Hepatocyte (in vitro differentiated cells): ENCODE data around the gene ETV3. TPM values are rescaled to one million over a fixed set of nuclear protein-coding genes. Genes with fewer than 3 reads are reported as not detected.

Experiments
- DNase-seq: peaks from one replicate; pipeline ENCODE4 v3.0.0-alpha.2; 2016; ENCODE audit warnings: low spot score
- H2AFZ ChIP-seq: fragments of 200-600 bp; sonication (generic); 2 replicates; pipeline ENCODE4 v1.6.0; 2016; ENCODE audit warnings: antibody characterized with exemption, mild to moderate bottlenecking
- H3K27ac ChIP-seq: fragments of 200-600 bp; sonication (generic); 2 replicates; pipeline ENCODE4 v1.5.1; 2016; ENCODE audit warnings: mild to moderate bottlenecking
- H3K27me3 ChIP-seq: fragments of 200-600 bp; sonication (generic); 2 replicates; pipeline ENCODE4 v1.6.1; 2016
- H3K36me3 ChIP-seq: fragments of 200-600 bp; sonication (generic); replicated peaks from 2 replicates; pipeline ENCODE4 v1.5.1; 2016; ENCODE audit warnings: low read depth; ENCODE audit not compliant: insufficient read depth
- H3K4me1 ChIP-seq: fragments of 200-600 bp; sonication (generic); 2 replicates; pipeline ENCODE4 v1.5.1; 2016; ENCODE audit warnings: mild to moderate bottlenecking, moderate library complexity; ENCODE audit not compliant: insufficient read depth
- H3K4me2 ChIP-seq: fragments of 200-600 bp; sonication (generic); 2 replicates; pipeline ENCODE4 v1.6.0; 2016
- H3K4me3 ChIP-seq: fragments of 200-600 bp; sonication (generic); 2 replicates; pipeline ENCODE4 v1.5.1; 2016; ENCODE audit warnings: mild to moderate bottlenecking
- H3K79me2 ChIP-seq: fragments of 200-600 bp; sonication (generic); 2 replicates; pipeline ENCODE4 v1.6.0; 2017; ENCODE audit warnings: mild to moderate bottlenecking
- H3K9me2 ChIP-seq: fragments of 200-600 bp; sonication (generic); replicated peaks from 2 replicates; pipeline ENCODE4 v1.6.0; 2017; ENCODE audit warnings: mild to moderate bottlenecking; ENCODE audit not compliant: insufficient read depth
- H3K9me3 ChIP-seq: fragments of 200-600 bp; sonication (generic); 2 replicates; pipeline ENCODE4 v1.5.1; 2016; ENCODE audit warnings: low read depth, mild to moderate bottlenecking
- H4K20me1 ChIP-seq: fragments of 200-600 bp; sonication (generic); 2 replicates; pipeline ENCODE4 v1.6.0; 2016; ENCODE audit warnings: mild to moderate bottlenecking; ENCODE audit not compliant: insufficient read depth, poor library complexity, severe bottlenecking
- CTCF ChIP-seq: fragments of 200-600 bp; sonication (generic); IDR thresholded peaks from 2 replicates; pipeline ENCODE4 v1.5.1; 2016; ENCODE audit warnings: antibody characterized with exemption, mild to moderate bottlenecking; ENCODE audit not compliant: poor library complexity
- EZH2 ChIP-seq: fragments of 200-600 bp; sonication (generic); IDR thresholded peaks from 2 replicates; pipeline ENCODE4 v1.6.1; 2016; ENCODE audit warnings: antibody characterized with exemption, mild to moderate bottlenecking, borderline replicate concordance
- EZH2phosphoT487 ChIP-seq: fragments of 200-600 bp; sonication (generic); IDR thresholded peaks from one replicate; pipeline ENCODE4 v1.6.1; 2018; ENCODE audit warnings: antibody characterized with exemption, mild to moderate bottlenecking, low read depth, moderate library complexity; ENCODE audit not compliant: unreplicated experiment, severe bottlenecking
- WGBS: methylation state at CpG from one replicate; pipeline ENCODE4 v1.1.6; 2016; ENCODE audit warnings: low lambda C conversion rate; ENCODE audit errors: missing lambda C conversion rate; 5-methylcytosine and 5-hydroxymethylcytosine counted together
- polyA plus RNA-seq: library from polyadenylated mRNA; unstranded; fragments of >200 nt; fragmentation: Nextera tagmentation; extraction: Ambion mirVana; gene quantifications from 2 replicates; pipeline ENCODE4 v1.2.1, GENCODE V29; 2016
- total RNA-seq: library from RNA; depleted of rRNA; stranded (reverse); fragments of >200 nt; gene quantifications from 2 replicates; pipeline ENCODE4 v1.2.3, GENCODE V29; 2014

The ETV3 gene
- total and polyA plus RNA-seq, 2 experiments from 2014 or later, result 8.4 to 17.6 TPM

- 86% methylated on average over 3 of the region's 3 CpGs for WGBS
- Histone ChIP-seq H3K27me3 (no peaks in the 10 kb centered on the region), H3K4me3 (no peak overlapping the region), H3K79me2 (peaks cover 1% of the 10 kb centered on the region), H3K4me2 (no peak overlapping the region), H2AFZ (no peak overlapping the region), H4K20me1 (no peaks in the 10 kb centered on the region), H3K27ac (no peak overlapping the region), H3K4me1 (peaks cover 9% of the 10 kb centered on the region), H3K36me3 (no peaks in the 10 kb centered on the region), H3K9me3 (no peaks in the 10 kb centered on the region), H3K9me2 (no peaks in the 10 kb centered on the region)
- no peak for DNase-seq
- no peak for TF ChIP-seq CTCF
- no peak for TF ChIP-seq EZH2phosphoT487
- no peak for TF ChIP-seq EZH2
Observed at GRCh38 chr1:157142765-157143423, 4.7 kb upstream of the ETV3 start.

- no peaks in the 10 kb centered on the region for H3K36me3 ChIP-seq
- no peak overlapping the region for H3K4me2 ChIP-seq
- DNase-seq, result no peak
- no peaks in the 10 kb centered on the region for H3K9me2 ChIP-seq
- H3K27me3 ChIP-seq, result no peaks in the 10 kb centered on the region
- no peaks in the 10 kb centered on the region for H3K9me3 ChIP-seq
- peaks cover 8% of the 10 kb centered on the region for H3K79me2 ChIP-seq
- WGBS, result 68% methylated on average over 2 of the region's 2 CpGs
- TF ChIP-seq EZH2 (no peak), EZH2phosphoT487 (no peak)
- H3K27ac ChIP-seq, result no peak overlapping the region
- H3K4me1 ChIP-seq, result peaks cover 9% of the 10 kb centered on the region
- H3K4me3 ChIP-seq, result no peak overlapping the region
- H2AFZ ChIP-seq, result no peak overlapping the region
- peaks cover 4% of the 10 kb centered on the region for H4K20me1 ChIP-seq
Observed at GRCh38 chr1:157142201-157142600, 4.0 kb upstream of the ETV3 start.

GRCh38 chr1:157141212-157141855 is 3.1 kb upstream of the ETV3 start:
- Histone ChIP-seq H3K4me2 (no peak overlapping the region), H3K4me1 (peaks cover 15% of the 10 kb centered on the region), H3K79me2 (peaks cover 17% of the 10 kb centered on the region), H3K4me3 (no peak overlapping the region), H4K20me1 (peaks cover 11% of the 10 kb centered on the region), H3K36me3 (no peaks in the 10 kb centered on the region), H3K27me3 (no peaks in the 10 kb centered on the region), H3K9me2 (no peaks in the 10 kb centered on the region), H3K9me3 (no peaks in the 10 kb centered on the region), H2AFZ (no peak overlapping the region), H3K27ac (peak overlapping the region; percentile 4)
- 53% methylated on average over 4 of the region's 4 CpGs for WGBS
- no peak for DNase-seq
- TF ChIP-seq CTCF (no peak), EZH2phosphoT487 (no peak), EZH2 (no peak)

- TF ChIP-seq EZH2phosphoT487 (no peak), CTCF (no peak), EZH2 (no peak)
- no peak overlapping the region for H3K27ac ChIP-seq
- 76% methylated on average over 2 of the region's 2 CpGs for WGBS
Observed at GRCh38 chr1:157140063-157140588, 1.9 kb upstream of the ETV3 start.

More at GRCh38 chr1:157140063-157140588, 1.9 kb upstream of the ETV3 start:
- H3K4me1 ChIP-seq, result peaks cover 22% of the 10 kb centered on the region
- no peak overlapping the region for H2AFZ ChIP-seq
- H4K20me1 ChIP-seq, result peaks cover 19% of the 10 kb centered on the region
- no peak for DNase-seq
- no peaks in the 10 kb centered on the region for H3K9me2 ChIP-seq
- peaks cover 28% of the 10 kb centered on the region for H3K79me2 ChIP-seq
- H3K4me2 ChIP-seq, result no peak overlapping the region
- H3K36me3 ChIP-seq, result no peaks in the 10 kb centered on the region
- no peaks in the 10 kb centered on the region for H3K9me3 ChIP-seq
- no peak overlapping the region for H3K4me3 ChIP-seq
- H3K27me3 ChIP-seq, result no peaks in the 10 kb centered on the region
